T-helper 2 cell (primary cell): ENCODE measurements around the gene DYRK1B.

Experiments used
- DNase-seq, 5 experiments: peaks; one replicate each; pipeline versions ENCODE4 v3.0.0 to v3.0.0-alpha.2; 2012 to 2022

DYRK1B gene

DNA sequence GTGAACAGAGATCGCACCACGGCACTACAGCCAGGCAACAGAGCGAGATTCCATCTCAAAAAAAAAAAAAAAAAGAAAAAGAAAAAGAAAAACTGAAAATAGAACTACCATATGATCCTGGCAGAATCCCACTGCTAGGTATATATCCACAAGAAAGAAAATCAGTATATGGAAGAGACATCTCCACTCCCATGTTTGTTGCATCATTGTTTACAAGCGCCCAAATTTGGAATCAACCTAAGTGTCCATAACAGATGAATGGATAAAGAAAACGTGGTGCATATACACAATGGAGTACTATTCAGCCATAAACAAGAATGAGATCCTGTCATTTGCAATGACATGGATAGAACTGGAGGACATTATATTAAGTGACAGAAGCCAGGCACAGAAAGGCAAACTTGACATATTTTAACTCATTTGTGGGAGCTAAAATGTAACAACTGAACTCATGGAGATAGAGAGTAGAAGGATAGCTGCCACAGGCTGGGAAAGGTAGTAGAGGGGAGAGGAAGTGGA, 26.1 kb downstream of the DYRK1B start:
- no peak for DNase-seq

DNA sequence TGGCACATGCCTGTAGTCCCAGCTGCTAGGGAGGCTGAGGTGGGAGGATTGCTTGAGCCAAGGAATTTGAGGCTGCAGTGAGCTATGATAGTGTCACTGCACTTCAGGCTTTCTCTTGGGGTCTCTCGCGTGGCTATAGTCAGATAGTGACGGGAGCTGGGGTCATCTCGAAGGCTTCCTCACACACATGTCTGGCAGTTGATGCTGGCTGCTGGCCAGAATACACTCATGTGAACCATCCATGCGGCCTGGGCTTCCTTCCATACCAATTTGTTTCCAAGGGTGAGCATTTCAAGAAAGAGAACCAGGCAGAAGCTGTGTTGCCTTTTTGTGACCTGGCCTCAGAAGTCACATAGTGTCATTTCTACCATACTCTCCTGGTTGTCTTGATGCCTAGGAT, 28.9 kb downstream of the DYRK1B start:
- DNase-seq, result no peak

DNA sequence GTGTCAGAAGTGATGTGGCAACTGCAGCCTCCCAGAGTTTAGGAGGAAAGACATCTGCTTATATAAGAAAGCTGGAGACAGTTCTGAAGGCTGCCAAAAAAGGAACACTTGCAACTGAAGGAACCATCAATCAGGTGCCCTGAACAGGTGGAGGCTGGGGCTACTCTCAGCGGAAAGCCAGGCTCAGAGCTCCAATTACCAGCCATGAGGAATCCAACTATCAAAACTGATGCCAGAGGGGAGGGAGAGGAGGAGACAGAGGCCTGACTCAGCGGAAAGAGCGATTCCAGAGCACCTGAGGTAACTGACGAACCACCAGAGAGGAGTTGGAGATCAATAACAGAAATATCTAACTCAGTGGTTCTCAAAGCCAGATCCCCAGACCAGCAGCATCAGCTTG, 31.0 kb downstream of the DYRK1B start:
- DNase-seq, result no peak

DNA sequence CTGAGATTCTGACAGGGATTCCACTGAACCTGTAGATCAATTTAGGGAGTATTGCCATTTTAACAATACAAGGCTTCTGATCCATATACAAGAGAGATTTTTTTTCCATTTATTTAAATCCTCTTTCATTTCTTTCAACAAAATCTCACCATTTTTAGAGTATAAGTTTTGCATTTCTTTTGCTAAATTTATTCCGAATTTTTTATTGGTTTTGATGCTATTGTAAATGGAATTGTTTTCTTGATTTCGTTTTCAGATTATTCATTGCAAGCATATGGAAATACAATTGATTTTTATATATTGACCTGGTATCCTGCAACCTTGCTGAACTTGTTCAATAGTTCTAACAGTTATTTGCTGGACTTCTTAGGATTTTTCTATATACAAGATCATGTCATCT, 36.9 kb downstream of the DYRK1B start:
- DNase-seq, result no peak

DNA sequence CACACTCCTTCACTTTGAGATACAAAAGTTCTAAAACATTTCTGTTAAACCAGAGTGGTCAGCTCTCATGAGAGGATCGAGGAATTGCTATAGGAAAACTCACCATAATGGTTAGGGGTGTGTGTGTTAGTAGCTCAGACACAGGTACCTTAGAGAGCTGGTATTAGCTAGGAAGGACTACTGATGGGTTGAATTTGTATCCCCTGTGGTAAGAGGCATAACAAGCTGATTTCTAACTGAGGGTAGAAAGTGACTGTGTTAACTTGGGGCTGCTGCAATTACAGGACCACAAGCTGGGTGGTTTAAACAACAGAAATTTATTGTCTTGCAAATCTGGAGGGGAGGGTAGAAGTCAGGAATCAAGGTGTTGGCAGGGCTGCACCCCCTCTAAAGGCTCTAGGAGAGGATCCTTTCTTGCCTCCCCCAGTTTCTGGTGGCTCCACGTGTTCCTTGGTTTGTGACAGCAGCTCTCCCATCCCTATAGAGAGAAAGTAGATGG, 37.9 kb downstream of the DYRK1B start:
- no peak for DNase-seq

DNA sequence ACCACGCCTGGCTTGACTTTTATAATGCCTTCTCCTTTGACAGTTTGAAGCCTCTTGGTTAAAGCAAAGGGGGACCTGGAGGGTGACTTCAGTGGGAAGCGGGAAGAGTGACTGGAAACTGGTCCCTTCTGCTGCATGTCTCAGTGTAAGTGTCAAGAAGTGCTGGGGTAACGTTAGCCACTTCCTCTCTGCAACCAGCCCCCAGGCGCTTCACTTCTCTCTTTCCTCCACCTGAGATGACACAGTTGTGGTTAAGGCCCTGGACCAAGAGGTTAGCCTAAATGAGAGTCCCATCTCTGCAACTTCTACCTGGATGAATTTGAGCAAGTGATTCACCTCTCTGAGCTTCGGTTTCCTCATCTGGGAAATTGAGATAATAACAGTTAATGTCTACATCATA, 39.0 kb downstream of the DYRK1B start:
- peak in 1 of 5 experiments; percentile 46 for DNase-seq

DNA sequence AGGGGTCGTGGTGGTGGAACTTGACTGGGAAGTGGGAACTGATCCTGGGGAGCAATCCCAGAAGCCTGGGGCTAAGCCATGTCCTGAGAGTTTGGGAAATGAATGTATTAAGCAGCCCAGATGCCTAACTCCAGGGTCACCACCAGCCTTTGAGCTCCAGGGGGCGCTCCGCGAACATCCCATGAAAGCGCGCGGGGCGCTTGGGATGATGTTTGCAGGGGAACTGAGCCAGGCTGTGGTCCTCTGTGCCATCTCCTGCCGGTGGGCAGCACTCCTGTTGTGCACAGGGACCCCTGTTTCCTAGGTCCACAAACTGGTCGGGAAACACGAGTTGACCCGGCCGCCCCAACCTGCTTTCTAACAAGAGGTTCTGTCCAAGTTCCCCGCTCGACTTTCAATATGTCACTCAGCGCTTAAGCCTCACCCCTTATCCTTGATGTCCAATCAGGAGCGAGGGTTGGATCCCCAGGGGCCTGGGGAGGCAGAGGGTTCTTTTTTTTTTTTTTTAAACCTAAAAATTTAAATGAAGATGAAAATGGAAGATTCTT, 40.9 kb downstream of the DYRK1B start:
- DNase-seq, result peak; percentile 50 to 82 (median 59)

DNA sequence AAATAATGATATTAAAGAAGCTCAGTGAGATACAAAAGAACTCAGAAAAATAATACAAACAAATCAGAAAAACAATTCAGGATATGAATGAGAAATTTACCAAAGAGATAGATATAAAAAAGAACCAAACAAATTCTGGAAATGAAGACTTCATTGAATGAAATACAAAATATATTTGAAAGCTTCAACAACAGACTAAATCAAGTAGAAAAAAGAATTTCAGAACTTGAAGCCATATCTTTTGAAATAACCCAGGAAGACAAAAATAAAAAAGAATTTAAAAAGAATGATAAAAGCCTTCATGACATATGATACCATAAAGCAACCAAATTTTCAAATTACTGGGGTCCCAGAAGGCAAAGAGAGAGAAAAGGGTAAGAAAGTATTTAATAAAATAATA, 45.7 kb downstream of the DYRK1B start:
- no peak for DNase-seq

DNA sequence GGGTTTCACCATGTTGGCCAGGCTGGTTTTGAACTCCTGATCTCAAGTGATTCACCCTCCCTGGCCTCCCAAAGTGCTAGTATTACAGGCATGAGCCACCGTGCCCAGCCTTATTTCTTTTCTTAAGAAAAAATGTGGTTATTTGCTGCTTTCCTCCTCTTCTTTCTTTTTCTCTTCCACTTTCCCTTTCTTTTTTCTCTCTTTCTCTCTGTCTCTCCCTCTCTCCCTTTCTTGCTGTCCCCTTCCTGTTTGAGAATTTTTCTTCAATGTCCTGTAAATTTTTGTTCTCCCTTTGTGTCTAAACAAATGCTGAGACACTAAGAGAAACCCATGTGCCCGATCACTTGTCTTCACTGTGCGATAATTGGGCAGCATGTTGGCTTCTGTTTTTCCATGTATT, 53.1 kb downstream of the DYRK1B start:
- no peak for DNase-seq

DNA sequence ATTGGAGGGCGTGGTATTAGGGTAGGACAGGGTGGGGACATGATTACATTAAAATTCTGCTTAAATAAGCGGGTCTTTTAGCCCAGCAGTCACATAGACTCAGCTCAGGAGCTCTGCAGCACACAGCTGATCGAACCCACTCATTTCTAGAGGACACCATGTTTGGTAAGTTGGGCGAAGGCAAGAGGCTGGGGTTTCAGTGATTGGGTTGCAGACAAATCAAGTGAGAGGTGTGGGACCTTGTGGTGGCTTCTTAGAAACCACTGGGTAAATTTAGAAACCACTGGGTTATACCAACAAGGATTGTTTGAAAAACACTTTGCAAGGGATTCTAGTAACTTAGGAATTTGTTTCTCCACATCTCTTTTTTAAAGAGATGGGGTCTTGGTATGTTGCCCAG, 55.2 kb downstream of the DYRK1B start, which contains the start of gene LEUTX:
Gene LEUTX, plus strand, starts transcription at position 92 of the 400 bp plus-strand sequence. Its CDS starts 67 bp downstream, at position 159.
- DNase-seq, result peak in 1 of 5 experiments; percentile 93
